GM21423 (cell line): ENCODE measurements around the gene RBFOX1.
"Not testable (repeated sequence)": the region's sequence is repeated elsewhere in the genome, so short reads cannot be mapped to it uniquely, and the experiment has no call there.

Source experiments
- ATAC-seq: cut with Tn5 transposase; IDR thresholded peaks from one replicate; pipeline ENCODE4 v1.9.1; 2021; ENCODE audit warnings: mild to moderate bottlenecking, moderate library complexity; ENCODE audit not compliant: unreplicated experiment

Gene RBFOX1

GRCh38 chr16:7450440-7450839 lies 117.8 kb downstream of the RBFOX1 start:
- no peak for ATAC-seq

DNA sequence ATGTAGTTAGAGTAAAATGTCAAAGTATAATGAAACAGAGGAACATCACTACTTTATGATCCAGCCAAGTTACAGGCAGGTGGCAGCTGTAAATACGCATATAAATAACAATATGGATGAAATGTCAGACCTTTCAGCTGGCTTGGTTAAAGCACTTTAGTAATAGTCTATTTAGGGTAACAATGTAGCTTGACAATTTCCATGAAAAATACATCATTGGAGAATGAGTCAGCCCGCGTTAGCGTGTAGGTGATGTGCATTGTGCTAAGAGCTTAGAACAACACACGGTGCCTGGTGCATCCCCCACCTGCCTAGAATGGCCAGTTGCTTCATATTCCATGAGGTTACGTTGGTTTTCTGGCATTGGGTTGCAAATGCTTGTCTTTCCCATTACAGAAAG lies 119.4 kb downstream of the RBFOX1 start:
- no peak for ATAC-seq

GRCh38 chr16:7456211-7456610 lies 123.6 kb downstream of the RBFOX1 start:
- ATAC-seq = no peak

DNA sequence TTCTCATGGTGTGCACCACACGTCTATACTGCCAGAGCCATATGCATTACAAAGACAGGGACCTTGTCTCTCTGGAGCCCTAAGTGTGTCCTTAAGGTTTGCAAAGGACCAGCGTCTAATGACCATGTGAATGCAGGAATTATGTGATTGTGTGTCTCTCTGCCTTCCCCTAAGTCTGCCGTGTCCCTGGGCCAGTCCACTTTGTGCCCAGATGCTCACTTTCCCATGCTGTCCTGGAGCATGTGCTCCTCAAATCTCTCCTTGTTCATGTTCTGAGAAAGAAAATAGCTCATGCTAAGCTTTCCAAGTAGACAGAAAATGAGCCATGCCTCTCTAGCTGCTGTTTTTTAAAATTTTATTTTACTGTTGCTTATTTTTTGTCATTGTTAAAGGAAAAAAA lies 125.5 kb downstream of the RBFOX1 start:
- ATAC-seq = no peak

DNA sequence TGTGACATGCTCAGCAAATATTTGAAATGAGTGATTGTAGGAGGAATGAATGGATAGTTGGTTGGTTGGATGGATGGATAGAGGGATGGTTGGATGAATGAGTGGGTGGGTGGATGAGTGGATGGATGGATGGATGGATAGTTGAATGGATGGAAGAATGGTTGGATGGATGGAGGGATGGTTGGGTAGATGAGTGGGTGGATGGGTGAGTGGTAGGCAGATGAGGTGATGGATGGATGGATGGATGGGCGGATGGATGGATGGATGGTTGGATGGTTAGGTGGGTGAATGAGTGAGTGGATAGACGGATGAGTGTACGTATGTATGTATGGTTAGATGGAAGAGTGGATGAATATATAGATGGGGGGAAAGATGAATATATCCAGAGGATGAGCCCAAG lies 137.7 kb downstream of the RBFOX1 start:
- no peak for ATAC-seq

DNA sequence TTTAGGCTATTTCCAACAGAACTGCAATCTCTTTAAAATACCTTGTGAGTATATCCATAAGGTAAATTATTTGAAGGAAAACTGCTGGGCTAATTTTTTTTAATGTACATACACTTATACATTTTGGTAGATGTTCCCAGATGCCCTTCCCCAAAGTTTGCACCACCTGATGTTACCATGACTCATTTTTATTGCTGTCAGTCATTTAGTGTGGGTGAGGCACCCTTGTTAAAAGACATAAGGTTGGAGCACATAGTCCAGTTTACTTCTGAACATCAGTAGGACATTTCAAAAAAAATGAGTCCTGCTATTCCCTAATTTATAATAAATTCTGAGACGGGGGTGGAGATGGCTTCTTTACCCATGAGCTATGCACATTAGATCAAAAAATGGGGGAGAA lies 138.6 kb downstream of the RBFOX1 start:
- no peak for ATAC-seq

DNA sequence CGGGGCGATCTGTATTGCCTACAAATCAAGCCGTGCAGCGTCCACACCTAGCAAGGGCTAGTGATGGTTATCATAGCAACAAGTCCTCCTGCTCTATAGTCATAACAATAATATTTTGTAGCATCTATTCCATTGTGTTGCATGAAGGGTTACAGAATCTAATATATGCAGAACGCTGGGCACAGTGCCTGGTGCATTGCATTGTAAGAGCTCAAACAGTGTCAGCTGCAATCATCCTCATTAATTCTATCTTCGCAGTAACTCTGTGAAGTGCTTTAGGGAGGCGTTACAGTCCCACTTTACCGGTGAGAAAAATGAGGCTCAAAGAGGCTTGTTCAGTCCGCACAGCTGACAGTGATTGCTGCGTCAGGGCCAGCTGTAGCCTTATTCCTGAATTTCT lies 149.4 kb downstream of the RBFOX1 start:
- ATAC-seq = no peak

- no peak for ATAC-seq
Measured at GRCh38 chr16:7482596-7483290, 150.1 kb downstream of the RBFOX1 start.

DNA sequence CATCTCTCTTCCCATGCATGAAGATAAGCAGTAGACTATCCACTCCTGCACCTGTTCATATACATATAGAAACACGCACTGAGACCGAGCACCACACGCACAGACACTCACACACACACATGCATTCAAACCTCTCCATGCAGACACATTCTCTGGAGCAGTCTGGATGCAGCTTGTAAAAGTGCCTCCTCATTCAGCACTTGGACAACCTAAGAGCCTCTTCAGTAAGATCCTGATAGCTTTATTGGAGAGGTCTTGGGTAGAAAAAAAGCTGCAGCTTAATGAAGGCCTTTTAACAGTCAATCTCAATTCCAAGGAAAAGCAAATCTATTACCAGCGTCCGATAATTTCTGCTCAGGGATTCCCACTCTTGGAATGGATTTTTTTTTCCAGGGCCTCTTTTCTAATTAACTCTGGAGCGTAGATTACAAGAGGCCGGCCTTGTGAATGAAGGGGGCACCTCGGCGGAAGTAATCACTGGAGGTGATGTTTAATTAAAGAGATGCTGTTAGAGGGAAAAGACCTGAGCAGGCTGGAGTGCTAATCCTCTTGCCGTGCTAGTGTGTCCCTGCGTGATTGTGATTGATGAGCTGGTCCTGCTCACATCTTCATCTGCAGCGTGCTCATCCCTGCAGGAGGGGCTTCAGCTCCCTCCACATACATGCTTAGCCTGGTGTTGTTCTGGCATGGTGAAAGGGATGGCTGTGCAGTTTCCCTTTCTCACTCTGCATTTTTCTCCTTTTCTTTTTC lies 155.1 kb downstream of the RBFOX1 start:
- ATAC-seq = no peak

DNA sequence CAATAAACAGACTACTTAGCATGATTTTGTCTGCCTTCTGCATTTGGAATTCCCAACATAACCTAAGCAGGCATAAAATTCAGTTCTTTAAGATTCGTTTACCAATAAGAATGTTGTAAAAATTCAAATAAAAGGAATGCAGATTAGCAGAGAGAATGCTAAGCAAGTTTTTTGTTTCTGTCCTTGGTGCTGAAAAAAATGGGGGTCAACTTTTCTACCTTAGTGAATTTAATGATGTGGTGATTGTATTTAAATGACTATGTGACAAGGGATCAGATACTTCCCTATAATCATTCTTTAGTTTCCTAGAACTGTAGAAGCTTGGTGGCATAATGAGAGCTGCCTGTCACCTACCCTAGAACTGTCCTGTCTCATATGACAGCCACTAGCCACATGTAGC lies 159.5 kb downstream of the RBFOX1 start:
- ATAC-seq = no peak

DNA sequence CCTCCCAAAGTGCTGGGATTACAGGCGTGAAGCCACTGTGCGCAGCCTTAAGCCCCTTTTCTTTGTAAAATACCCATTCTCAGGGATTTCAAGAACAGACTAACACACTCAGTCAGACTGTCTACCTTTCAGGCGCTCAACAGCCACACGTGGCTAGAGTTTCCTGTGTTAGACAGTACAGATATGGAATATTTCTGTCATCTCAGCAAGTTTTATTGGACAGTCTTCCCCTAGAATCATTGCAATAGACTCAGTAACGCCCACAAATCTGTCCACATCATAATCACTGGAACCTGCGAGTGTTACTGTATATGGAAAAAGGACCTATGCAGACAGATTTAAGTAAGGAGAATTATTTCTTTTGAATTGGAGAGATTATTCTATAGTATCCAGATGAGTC lies 160.5 kb downstream of the RBFOX1 start:
- ATAC-seq = no peak

- ATAC-seq = no peak
Measured at GRCh38 chr16:7497691-7498090, 165.0 kb downstream of the RBFOX1 start.

GRCh38 chr16:7501868-7502267 lies 169.2 kb downstream of the RBFOX1 start:
- no peak for ATAC-seq

GRCh38 chr16:7502591-7503157 lies 170.0 kb downstream of the RBFOX1 start:
- ATAC-seq = not testable (repeated sequence)

DNA sequence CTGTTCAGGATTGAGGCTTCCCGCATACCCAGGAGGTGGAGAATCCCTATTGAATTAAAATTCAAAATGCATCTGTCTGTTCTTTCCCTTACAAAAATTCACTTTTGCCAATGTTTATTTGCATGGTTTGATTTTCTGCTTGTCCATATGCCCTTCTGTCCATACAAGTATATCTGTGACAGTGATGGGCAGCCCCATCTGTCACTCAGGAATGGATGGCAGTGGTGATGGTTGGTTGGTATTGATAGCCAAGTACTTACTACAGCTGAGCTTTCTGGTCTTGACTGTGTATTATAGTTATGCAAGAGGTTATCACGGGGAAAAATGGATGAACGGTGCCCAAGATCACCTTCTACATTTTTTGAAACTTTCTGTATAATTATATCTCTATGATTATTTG lies 171.0 kb downstream of the RBFOX1 start:
- no peak for ATAC-seq

GRCh38 chr16:7504844-7505243 lies 172.2 kb downstream of the RBFOX1 start:
- no peak for ATAC-seq

DNA sequence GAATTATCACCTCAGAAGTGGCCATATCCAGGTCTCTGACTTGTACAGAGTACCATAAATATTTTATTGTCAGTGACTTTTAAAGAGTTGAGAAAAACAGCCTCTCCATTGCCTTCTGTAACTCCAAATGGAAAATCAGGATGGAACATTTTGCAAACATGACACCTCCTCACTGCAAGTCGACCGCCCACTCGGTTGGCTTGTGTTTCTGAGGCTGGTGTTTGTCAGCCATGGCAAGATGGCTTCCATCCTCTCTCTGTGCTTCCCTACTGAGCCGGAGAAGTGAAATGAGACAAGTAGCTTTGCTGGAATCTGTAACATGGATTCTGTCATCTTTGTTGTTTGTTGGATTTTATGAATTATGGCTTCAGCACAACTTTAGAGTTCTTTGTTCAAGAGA lies 172.8 kb downstream of the RBFOX1 start:
- ATAC-seq = no peak

- ATAC-seq = no peak
Measured at GRCh38 chr16:7506363-7506762, 173.7 kb downstream of the RBFOX1 start.

GRCh38 chr16:7508656-7509055 lies 176.0 kb downstream of the RBFOX1 start:
- no peak for ATAC-seq

DNA sequence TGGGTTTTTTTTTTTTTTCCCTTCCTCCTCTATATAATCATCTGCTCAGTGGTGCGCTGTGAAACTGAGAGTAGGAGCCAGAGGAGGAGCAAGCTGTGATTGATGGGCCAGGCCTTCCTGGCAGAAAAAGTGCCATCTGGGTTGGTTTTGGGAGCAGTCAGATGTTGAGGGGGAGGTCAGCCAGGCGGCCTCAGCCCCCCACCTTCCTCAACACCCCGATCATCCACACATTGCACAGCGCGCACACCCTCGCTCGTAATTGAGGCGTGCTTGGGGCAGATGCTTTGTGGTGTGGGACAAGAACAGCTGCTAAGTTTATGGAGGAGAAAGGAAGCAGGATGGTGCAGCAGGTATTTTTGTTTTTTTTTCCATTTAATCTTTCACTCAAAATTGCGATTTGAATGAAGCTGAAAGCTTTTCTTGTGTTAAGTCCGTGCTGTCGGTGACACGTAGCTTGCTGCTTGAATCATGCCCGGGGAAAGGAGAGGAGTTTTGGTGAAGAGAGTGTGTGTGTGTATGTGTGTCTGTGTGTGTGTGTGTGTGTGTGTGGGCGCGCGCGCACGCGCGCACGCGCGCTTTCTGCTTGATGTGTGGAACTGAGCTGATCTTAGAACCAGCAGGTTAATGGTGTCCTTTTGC lies 177.4 kb downstream of the RBFOX1 start:
- no peak for ATAC-seq

DNA sequence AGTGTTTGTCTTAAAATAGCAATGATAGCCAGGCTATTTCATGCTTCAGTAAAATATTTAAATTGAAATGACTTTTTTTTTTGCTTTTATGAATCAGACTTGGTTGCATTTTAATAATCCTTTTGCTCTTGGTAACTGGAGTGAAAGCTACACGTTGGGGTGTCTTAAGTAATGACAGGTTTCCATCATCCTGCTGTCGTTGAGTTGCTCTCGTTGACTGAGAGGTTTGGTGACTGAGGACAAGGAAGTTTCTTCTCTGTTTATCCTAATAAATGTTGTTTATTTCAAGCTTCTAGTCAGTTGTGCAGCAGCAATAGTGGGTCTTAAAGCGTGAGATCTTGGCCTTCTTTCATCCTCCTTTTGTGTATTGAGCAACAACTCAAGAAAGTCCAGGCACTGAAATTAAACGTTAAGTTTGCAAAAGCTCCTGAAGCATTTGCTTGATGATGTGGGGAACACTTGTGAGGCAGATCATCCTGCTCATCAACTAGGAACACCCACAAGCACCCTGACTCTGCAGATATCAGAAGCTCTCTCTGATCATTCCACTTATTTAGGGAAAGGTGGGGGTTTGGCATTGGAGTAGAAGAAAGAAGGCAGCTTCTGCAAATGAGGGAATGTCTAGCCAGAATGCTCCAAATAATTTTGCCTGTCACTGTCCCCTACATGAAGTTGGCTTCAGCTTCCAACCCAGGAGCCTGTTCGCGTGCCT lies 179.1 kb downstream of the RBFOX1 start:
- ATAC-seq = no peak
